MCF 10A (cell line): ENCODE results near the gene ZNF423. TPM values are rescaled to one million over a fixed set of nuclear protein-coding genes. Genes with fewer than 3 reads are reported as not detected.

Experiments
- BruUV-seq: library from RNA; stranded (reverse); fragments of 400-500 nt; replicated peaks from 2 replicates; lab custom pipeline; 2021; lab: Mats Ljungman, UMichigan
- CTCF ChIA-PET: fragments of 300-600 bp; sonication (Branson Sonifier 250); formaldehyde crosslinking; extraction: SDS; loops from one replicate; lab custom pipeline; 2021; ENCODE audit warnings: antibody characterized with exemption, inconsistent platforms; lab: Yijun Ruan, JAX
- POLR2A ChIA-PET: fragments of 300-600, 350-650 bp; sonication (Branson Sonifier 250); formaldehyde crosslinking; extraction: SDS; loops from one replicate; lab custom pipeline; 2020; ENCODE audit warnings: antibody characterized with exemption, inconsistent platforms; lab: Yijun Ruan, JAX
- DNase-seq: peaks from one replicate; pipeline ENCODE4 v3.0.0-alpha.2; 2018; ENCODE audit not compliant: unreplicated experiment
- H3K27ac Mint-ChIP-seq: one replicate; pipeline ENCODE4 v1.8.0; 2022; ENCODE audit warnings: mild to moderate bottlenecking, low read depth, mixed read lengths; ENCODE audit not compliant: unreplicated experiment
- H3K27me3 Mint-ChIP-seq: one replicate; pipeline ENCODE4 v1.8.0; 2022; ENCODE audit warnings: mixed read lengths; ENCODE audit not compliant: insufficient read depth, unreplicated experiment
- H3K36me3 Mint-ChIP-seq: one replicate; pipeline ENCODE4 v1.8.0; 2022; ENCODE audit warnings: mild to moderate bottlenecking, moderate library complexity, mixed read lengths; ENCODE audit not compliant: insufficient read depth, unreplicated experiment
- H3K4me1 Mint-ChIP-seq: one replicate; pipeline ENCODE4 v1.8.0; 2022; ENCODE audit warnings: mixed read lengths; ENCODE audit not compliant: insufficient read depth, unreplicated experiment
- H3K4me3 Mint-ChIP-seq: one replicate; pipeline ENCODE4 v1.8.0; 2022; ENCODE audit warnings: mild to moderate bottlenecking, moderate library complexity, mixed read lengths; ENCODE audit not compliant: unreplicated experiment
- H3K9me3 Mint-ChIP-seq: one replicate; pipeline ENCODE4 v1.8.0; 2022; ENCODE audit warnings: mixed read lengths; ENCODE audit not compliant: unreplicated experiment
- intact Hi-C: fragments of 100-400 bp; cut with micrococcal nuclease; formaldehyde crosslinking; loops from 2 replicates; pipeline ENCODE4 v1.14.1; 2022
- total RNA-seq: library from RNA; stranded (reverse); gene quantifications from 2 replicates; pipeline ENCODE4 v1.2.3, GENCODE V29; 2022
- TF ChIP-seq, protein P1 (sequence below): fragments of 200-600 bp; IDR thresholded peaks from one replicate; pipeline ENCODE4 v1.8.0; 2022; ENCODE audit warnings: antibody characterized with exemption, mild to moderate bottlenecking; ENCODE audit not compliant: unreplicated experiment

The ZNF423 gene
- total RNA-seq, 1 experiment from 2014 or later = not detected

DNA sequence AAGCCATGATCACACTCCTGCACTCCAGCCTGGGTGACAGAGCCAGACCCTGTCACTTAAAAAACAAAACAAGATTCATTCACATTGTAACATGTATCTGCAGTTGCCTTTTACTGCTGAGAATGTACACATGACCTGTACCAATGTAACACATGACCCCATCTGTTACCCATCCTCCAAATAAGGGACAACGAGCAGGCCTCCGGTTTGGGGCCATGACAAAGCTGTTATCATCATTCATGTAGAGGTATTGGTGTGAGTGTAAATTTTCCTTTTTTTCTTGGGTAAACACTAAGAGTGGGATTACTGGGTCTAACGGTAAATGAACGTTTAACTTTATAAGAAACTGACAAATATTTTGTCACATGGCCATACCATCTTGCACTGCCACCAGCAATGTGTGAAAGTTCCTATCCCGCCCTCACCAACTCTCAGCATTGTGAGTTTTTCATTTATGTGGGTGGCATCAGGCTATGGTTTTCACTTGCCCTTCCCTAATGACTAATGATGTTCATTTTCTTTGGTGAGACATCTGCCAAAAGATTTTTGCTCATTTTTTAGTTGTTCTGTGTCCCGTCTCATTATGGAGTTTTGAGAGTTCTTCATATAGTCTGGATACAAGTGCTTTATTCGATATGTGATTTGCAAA lies 336.8 kb downstream of the ZNF423 start:
- CTCF ChIA-PET = no interaction called here
- Mint-ChIP-seq H3K36me3 (no peaks in the 10 kb centered on the region), H3K27me3 (peaks cover 43% of the 10 kb centered on the region), H3K4me1 (no peaks in the 10 kb centered on the region), H3K4me3 (no peak overlapping the region), H3K9me3 (no peaks in the 10 kb centered on the region), H3K27ac (no peak overlapping the region)
- TF ChIP-seq, protein P1, sequence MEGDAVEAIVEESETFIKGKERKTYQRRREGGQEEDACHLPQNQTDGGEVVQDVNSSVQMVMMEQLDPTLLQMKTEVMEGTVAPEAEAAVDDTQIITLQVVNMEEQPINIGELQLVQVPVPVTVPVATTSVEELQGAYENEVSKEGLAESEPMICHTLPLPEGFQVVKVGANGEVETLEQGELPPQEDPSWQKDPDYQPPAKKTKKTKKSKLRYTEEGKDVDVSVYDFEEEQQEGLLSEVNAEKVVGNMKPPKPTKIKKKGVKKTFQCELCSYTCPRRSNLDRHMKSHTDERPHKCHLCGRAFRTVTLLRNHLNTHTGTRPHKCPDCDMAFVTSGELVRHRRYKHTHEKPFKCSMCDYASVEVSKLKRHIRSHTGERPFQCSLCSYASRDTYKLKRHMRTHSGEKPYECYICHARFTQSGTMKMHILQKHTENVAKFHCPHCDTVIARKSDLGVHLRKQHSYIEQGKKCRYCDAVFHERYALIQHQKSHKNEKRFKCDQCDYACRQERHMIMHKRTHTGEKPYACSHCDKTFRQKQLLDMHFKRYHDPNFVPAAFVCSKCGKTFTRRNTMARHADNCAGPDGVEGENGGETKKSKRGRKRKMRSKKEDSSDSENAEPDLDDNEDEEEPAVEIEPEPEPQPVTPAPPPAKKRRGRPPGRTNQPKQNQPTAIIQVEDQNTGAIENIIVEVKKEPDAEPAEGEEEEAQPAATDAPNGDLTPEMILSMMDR = no peak
- POLR2A ChIA-PET = no interaction called here
- intact Hi-C loops = no loop called here
- DNase-seq = no peak
- BruUV-seq = no TSS peak

DNA sequence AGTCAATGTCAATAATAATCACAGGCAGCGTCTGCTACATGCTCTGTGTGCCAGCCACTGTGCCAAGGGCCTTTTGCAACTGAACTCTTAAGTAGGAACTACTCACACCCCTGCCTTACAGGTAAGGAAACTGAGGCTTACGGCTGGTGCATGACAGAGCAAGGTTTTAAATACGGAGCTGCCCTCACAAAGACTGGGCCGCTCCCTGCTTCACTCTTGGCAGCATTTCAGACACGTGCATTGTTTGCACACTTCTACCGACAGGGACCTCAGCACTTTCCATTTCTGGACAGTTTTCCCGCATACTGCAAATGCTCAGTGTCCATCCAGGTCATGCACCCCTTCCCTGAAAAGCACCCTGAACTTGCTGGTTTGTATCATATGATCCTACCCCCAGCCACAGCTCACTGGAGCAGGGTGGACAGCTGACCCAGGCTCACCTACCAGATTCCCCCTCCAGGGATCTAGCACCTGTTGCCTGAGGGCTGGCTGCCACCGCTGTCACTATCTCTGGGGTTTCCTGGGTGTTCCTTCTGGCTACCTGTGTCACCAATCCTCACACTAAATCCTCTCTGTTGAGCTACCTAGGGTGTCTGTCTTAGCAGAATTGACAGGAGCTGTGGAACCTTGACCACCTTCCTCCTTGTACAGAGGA lies 339.4 kb downstream of the ZNF423 start:
- Mint-ChIP-seq H3K36me3 (no peaks in the 10 kb centered on the region), H3K27me3 (peaks cover 56% of the 10 kb centered on the region), H3K9me3 (no peaks in the 10 kb centered on the region), H3K27ac (no peak overlapping the region), H3K4me1 (no peaks in the 10 kb centered on the region), H3K4me3 (no peak overlapping the region)
- ChIA-PET POLR2A (no interaction called here), CTCF (no interaction called here)
- BruUV-seq = no TSS peak
- TF ChIP-seq, protein P1 = no peak
- intact Hi-C loops = no loop called here
- DNase-seq = no peak

DNA sequence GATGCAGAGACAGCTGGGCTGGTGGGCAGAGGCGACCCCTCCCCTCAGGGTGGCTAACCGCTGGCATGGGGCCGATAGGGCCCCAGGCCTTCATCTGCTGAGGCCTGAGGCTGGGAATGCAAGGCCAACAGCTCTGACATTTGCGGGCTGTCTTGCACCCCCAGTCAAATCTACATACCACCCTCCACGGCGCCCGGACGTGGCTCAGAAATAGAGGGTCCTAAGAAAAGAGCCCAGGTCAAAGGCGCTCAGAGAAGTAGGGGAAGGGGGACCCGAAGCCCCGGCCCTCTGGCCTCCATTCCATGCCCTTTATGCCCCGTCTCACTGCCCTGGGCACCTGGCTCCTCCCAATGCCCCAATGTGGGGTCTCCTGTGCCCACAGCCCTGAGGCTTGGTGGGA lies 340.1 kb downstream of the ZNF423 start:
- Mint-ChIP-seq H3K27me3 (peaks cover 56% of the 10 kb centered on the region), H3K36me3 (no peaks in the 10 kb centered on the region), H3K4me3 (no peak overlapping the region), H3K4me1 (no peaks in the 10 kb centered on the region), H3K9me3 (no peaks in the 10 kb centered on the region), H3K27ac (no peak overlapping the region)
- ChIA-PET POLR2A (no interaction called here), CTCF (no interaction called here)
- TF ChIP-seq, protein P1 = no peak
- no peak for DNase-seq
- intact Hi-C loops = no loop called here
- no TSS peak for BruUV-seq

DNA sequence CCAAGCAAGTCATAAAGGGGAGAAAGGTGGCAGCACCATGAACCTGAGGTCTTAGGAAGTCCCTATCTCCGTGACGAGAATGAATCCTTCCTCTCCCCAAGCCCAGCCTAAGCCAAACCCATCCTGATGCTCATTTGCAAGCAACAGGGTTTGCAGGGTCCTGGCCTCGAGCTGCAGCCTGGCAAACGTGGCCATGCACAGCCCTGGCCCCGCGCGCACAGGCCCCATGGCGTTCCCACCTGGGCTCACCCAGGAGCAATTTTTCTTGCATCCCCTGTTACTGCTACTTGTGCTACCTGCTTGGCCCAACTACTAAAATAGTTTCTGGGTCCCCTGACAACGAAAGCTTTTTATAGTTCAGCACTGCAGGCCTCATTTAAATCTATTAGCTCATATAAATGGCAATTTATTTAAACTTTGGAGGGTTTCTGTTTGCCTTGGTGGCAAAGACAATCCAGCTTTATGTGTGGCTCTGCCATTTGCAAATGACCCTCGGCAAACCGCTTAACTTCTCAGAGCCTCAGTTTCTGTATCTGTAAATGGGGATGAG lies 340.8 kb downstream of the ZNF423 start:
- Mint-ChIP-seq H3K4me3 (no peak overlapping the region), H3K27me3 (peaks cover 52% of the 10 kb centered on the region), H3K36me3 (no peaks in the 10 kb centered on the region), H3K4me1 (no peaks in the 10 kb centered on the region), H3K9me3 (no peaks in the 10 kb centered on the region), H3K27ac (no peak overlapping the region)
- DNase-seq = no peak
- no TSS peak for BruUV-seq
- CTCF ChIA-PET = interaction anchor here (0.6 kb wide), 1 partner anchor 14 kb away, joined by 3 read pairs; no protein-coding TSS in a partner anchor
- intact Hi-C loops = no loop called here
- POLR2A ChIA-PET = no interaction called here
- TF ChIP-seq, protein P1 = no peak
